ENCODE measurements around the gene OR13D1. TPM values are rescaled to one million over a fixed set of nuclear protein-coding genes. Genes with fewer than 3 reads are reported as not detected.

OR13D1 gene
- not detected for total RNA-seq

DNA sequence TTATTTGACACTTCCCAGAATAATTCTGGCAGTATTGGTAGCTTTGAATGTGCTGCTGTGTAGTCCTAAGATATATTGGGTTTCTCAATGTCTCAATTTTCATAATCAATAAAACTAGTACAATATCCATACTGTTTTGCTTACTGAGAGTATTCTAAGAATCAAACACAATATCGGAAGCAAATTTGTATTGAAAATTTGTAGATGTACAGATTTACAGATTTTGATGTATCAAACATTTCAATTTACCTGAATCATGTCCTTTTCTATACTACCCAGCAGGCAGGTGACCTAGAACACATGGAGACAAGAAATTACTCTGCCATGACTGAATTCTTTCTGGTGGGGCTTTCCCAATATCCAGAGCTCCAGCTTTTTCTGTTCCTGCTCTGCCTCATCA lies at the start of gene OR13D1:
Gene OR13D1 (plus strand): TSS at position 301 of the 400 bp plus-strand sequence. CDS start 0 bp downstream, at position 301.
- Histone ChIP-seq H3K27me3 (no peaks in the 10 kb centered on the region), H3K4me3 (no peak within 1 kb of the TSS), H3K9me3 (no peaks in the 10 kb centered on the region), H3K27ac (no peak within 1 kb of the TSS), H3K36me3 (no peaks in the 10 kb centered on the region), H3K4me1 (no peaks in the 10 kb centered on the region)
- in situ Hi-C loops (cut with MboI; ENCODE audit: low sequenced_read_pairs in 4 of 4), result no loop called here
- TF ChIP-seq POLR2A (IDR thresholded peaks at IDR 0.05), result no peak
- TF ChIP-seq, protein P1, sequence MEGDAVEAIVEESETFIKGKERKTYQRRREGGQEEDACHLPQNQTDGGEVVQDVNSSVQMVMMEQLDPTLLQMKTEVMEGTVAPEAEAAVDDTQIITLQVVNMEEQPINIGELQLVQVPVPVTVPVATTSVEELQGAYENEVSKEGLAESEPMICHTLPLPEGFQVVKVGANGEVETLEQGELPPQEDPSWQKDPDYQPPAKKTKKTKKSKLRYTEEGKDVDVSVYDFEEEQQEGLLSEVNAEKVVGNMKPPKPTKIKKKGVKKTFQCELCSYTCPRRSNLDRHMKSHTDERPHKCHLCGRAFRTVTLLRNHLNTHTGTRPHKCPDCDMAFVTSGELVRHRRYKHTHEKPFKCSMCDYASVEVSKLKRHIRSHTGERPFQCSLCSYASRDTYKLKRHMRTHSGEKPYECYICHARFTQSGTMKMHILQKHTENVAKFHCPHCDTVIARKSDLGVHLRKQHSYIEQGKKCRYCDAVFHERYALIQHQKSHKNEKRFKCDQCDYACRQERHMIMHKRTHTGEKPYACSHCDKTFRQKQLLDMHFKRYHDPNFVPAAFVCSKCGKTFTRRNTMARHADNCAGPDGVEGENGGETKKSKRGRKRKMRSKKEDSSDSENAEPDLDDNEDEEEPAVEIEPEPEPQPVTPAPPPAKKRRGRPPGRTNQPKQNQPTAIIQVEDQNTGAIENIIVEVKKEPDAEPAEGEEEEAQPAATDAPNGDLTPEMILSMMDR (IDR thresholded peaks at IDR 0.05 in 4 of 5, conservative IDR thresholded peaks at IDR 0.05 in 1 of 5), result no peak
- ATAC-seq, result no peak
- DNase-seq, result no peak
- intact Hi-C loops (cut with DNase I; ENCODE audit: low total_unique reads), result no loop called here

GRCh38 chr9:104658496-104659195 lies 35.7 kb upstream of the OR13D1 start:
- Histone ChIP-seq H3K27me3 (no peaks in the 10 kb centered on the region), H3K9me3 (no peaks in the 10 kb centered on the region), H3K36me3 (no peaks in the 10 kb centered on the region), H3K4me1 (no peaks in the 10 kb centered on the region), H3K4me3 (no peak overlapping the region), H3K27ac (no peak overlapping the region)
- no peak for DNase-seq
- in situ Hi-C loops (cut with MboI; ENCODE audit: low sequenced_read_pairs in 4 of 4), result no loop called here
- ATAC-seq, result no peak
- TF ChIP-seq POLR2A (IDR thresholded peaks at IDR 0.05), result no peak
- TF ChIP-seq, protein P1 (IDR thresholded peaks at IDR 0.05 in 4 of 5, conservative IDR thresholded peaks at IDR 0.05 in 1 of 5), result no peak
- intact Hi-C loops (cut with DNase I; ENCODE audit: low total_unique reads), result no loop called here

GRCh38 chr9:104675611-104676010 lies 18.7 kb upstream of the OR13D1 start:
- Histone ChIP-seq H3K27me3 (no peaks in the 10 kb centered on the region), H3K4me1 (no peaks in the 10 kb centered on the region), H3K27ac (no peak overlapping the region), H3K4me3 (no peak overlapping the region), H3K9me3 (no peaks in the 10 kb centered on the region), H3K36me3 (no peaks in the 10 kb centered on the region)
- intact Hi-C loops (cut with DNase I; ENCODE audit: low total_unique reads), result no loop called here
- in situ Hi-C loops (cut with MboI; ENCODE audit: low sequenced_read_pairs in 4 of 4), result no loop called here
- ATAC-seq (no peak), DNase-seq (no peak)
- TF ChIP-seq, protein P1 (IDR thresholded peaks at IDR 0.05 in 4 of 5, conservative IDR thresholded peaks at IDR 0.05 in 1 of 5), result no peak
- no peak for TF ChIP-seq POLR2A (IDR thresholded peaks at IDR 0.05)

- in situ Hi-C loops (cut with MboI; ENCODE audit: low sequenced_read_pairs in 4 of 4), result no loop called here
- ATAC-seq, result no peak
These were observed 11.7 kb upstream of the OR13D1 start for GRCh38 chr9:104682642-104683041.

More at GRCh38 chr9:104682642-104683041, 11.7 kb upstream of the OR13D1 start:
- H3K27ac ChIP-seq, result no peak overlapping the region
- no peaks in the 10 kb centered on the region for H3K9me3 ChIP-seq
- intact Hi-C loops (cut with DNase I; ENCODE audit: low total_unique reads), result no loop called here
- no peak overlapping the region for H3K4me3 ChIP-seq
- no peak for TF ChIP-seq POLR2A (IDR thresholded peaks at IDR 0.05)
- TF ChIP-seq, protein P1 (IDR thresholded peaks at IDR 0.05 in 4 of 5, conservative IDR thresholded peaks at IDR 0.05 in 1 of 5), result peak in 1 of 5 experiments; percentile 8
- no peak for DNase-seq
- no peaks in the 10 kb centered on the region for H3K27me3 ChIP-seq
- no peaks in the 10 kb centered on the region for H3K4me1 ChIP-seq
- no peaks in the 10 kb centered on the region for H3K36me3 ChIP-seq
